AG08396 (cell line): ENCODE results near the gene THAP4.
A peak's percentile ranks its signal among the peaks of the same experiment; 100 is the strongest.

ENCODE experiments used
- DNase-seq: peaks from one replicate; pipeline ENCODE4 v3.0.0; 2012; ENCODE audit warnings: low spot score, mixed read lengths

THAP4 gene

DNA sequence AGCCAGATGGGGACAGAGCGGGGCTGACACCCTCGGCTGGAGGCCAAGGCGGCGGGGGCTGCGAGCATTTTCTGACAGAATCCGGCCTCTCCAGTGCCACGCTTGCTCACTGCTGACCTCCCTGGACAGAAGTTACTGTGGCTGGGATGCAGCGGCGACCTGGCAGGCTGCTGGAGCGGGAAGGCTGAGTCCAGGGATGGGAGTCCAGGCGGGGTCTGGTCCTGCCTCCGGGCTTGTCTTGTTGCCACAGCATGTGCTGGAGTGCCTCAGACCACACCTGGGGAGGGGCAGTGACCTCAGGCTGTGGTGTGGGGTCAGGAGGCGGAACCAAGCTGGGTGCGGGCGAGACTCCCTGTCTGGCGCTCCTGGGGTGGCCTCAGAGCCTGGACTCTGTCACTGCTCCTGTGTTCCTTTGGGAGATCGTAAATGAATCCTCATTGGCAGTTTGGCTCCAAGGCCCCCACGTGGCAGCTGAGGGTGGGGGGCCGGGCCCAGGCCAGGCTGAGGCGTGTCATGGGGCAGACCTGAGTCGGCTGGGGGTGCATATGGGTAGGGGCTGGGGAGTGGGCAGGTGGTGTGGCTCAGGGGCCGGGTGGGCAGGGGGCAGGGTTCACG is 72.9 kb downstream of the THAP4 start:
- no peak for DNase-seq

DNA sequence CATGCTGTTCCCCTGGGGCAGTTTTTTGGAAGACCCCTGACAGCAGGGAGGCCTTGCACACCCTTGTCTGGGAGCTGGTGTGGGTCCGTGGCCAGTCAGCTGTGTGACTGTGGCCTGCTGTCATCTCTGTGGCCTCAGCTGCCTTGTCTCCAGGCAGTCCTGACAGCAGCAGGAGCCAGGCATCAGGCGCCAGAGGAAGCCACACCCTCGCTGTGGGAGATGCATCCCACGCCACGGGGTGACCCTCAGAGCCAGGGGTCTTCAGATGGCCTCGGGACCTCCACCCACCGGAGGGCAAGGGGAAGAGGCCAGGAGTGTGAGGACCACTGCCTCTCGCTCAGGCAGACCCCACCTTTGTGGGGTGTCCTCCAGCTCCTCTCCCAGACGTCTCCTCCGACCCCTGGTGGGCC is 73.4 kb downstream of the THAP4 start:
- no peak for DNase-seq

DNA sequence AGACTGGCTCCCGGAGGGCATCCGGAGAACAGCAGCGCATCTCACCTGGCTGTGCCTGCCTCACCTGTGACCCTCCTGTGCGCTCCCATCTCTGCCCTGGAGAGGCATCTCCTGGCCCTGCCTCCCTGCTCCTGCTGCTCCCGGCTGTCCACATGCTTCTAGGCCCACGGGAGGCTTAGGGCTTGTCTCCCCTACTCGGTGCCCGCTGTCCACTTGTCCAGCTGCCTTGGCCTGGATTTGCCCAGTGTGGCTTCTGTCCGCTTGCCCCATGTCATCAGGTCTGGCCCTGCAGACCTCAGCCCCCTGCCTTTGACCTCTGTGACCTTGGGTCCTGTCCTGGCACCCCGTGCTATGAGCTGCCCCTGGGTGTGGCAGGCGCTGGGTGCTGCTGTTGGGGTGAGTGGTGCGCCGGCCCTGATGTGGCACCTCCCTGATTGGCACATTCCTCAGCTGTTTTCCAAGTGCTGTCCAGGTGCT is 73.9 kb downstream of the THAP4 start:
- DNase-seq = no peak

DNA sequence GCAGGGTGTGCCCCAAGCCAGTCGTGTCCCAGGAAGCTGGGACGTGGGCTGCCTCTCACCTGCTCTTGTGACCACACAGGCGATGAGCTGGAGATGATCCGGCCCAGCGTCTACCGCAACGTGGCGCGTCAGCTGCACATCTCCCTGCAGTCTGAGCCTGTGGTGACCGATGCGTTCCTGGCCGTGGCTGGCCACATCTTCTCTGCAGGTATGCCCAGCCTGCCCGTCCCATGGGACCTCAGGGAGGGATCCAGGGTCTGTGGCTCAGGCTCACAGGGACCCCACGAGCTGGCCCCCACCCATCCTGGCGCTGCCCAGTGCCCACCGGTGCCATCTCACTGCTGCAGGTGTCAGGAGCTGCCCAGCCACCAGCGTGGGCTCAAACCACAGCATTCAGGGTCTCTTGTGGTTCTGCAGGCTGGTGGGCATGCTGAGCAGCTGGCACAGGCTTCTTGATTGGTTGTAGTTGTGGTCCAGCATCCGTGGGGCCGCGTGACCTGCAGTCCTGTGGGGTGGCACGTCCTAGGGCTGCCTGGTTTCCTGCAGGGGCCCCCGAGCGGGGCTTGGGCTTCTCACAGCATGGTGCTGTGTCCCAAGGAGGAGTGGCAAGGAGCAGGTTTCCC is 74.6 kb downstream of the THAP4 start:
- DNase-seq = no peak

DNA sequence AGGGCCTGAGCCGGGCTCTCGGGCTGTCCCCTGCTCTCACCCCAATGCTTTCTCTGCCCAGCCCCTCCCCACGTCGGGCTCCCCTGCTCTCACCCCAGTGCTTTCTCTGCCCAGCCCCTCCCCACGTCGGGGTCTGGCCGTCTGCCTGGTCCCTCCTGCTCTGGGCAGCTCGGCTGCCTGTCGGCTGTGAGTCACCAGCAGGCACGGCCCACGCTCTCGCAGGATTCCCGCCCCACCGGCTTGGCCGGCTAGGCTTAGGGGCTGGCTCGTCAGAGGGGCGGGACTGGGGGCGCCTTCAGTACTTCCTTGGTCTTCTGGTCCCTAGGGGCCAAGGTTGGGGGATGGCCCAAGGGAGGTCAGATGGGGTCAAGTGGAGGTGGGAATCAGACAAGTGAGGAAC is 75.1 kb downstream of the THAP4 start:
- peak; percentile 90 for DNase-seq

DNA sequence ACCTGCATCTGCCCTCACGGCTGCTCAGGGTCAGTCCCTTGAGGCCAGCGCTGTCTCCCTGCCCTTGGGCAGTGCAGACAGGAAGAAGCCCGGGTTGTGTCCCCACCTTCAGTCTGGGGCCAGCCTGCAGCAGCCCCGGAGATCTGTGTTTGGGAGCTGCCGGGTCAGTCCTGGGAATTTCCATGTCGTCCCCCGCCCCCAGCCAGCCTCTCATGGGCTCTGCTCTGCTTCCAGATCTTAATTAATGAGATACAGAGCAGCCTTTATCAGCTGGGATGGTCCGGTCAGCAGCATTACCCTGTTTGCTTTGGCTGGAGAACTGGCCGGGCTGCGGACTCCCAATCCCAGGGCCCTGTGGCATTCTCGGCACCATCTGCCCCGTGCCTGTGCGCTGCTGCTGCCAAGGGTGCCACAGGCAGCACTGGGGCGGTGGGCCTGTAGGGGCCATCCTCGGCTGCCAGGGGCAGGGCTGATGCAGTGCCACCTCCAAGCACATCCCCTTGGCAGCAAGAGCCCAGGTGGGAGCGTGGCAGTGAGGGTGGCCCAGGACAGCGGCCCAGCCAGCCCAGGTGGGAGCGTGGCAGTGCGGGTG is 76.0 kb downstream of the THAP4 start:
- DNase-seq = peak; percentile 55

DNA sequence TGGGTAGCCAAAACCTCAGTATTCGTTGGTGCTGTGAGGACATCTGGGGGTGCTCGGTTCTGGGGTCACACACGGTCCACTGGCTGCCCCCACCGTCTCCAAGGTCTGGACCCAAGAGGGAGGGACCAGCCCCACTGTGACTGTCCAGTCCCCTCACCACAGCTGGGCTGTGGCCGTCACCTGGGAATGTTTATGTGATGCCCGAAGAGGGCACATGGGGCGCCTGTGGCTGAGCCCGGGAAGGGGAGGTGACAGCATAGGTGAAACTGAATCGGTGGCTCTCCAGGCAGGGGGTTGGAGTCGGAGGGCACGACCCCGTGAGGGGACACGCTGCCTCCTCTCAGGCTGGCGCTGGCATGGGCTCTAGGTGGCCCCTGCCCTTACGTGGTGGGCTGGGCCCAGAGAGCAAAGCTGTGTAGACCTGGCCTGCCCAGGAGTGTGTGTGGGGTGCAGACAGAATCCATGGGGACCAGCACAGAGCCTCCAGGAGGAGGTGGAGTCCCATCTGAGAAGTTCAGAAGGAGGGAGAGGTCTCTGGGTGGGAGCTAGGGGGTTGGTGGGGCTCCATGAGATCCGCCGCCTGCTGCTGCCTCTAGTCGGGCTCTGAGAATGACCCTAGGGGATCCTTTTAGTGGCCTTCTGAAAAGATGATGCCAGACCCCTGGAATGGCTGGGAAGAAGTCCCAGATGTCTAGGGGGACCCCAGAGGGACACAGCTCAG is 76.6 kb downstream of the THAP4 start:
- no peak for DNase-seq

DNA sequence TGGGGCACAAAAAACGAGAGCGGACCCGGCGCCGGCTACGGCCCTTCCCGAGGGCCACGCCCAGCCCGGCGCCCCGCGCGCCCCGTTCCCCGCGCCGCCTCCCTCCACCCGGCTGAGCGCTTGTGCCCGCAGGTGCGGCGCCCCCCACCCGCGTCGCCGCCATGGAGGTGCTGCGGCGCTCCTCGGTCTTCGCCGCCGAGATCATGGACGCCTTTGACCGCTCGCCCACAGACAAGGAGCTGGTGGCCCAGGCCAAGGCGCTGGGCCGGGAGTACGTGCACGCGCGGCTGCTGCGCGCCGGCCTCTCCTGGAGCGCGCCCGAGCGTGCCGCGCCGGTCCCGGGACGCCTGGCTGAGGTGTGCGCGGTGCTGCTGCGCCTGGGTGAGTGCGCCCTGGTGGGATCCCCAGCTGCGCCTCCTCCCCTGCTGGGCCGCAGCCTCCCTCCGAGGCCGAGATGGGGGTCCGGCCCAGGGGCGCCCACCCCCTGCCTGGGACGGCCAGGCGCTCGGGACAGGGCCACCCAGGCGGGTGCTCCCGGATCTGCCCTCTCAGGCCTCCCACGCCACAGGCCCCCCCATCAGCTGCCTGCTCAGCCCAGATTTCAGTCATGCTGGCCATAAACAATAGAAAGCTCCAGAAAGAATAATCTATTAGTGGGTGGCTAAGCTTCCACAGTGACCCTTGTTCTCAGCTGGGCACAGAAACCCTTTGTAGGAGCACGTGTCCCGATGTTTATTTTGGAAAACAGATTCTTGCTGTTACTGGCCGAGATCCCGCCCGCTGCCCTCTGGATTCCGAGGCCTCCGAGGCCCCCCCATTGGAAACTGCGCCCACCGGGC is 77.4 kb downstream of the THAP4 start:
- DNase-seq = peak; percentile 76

DNA sequence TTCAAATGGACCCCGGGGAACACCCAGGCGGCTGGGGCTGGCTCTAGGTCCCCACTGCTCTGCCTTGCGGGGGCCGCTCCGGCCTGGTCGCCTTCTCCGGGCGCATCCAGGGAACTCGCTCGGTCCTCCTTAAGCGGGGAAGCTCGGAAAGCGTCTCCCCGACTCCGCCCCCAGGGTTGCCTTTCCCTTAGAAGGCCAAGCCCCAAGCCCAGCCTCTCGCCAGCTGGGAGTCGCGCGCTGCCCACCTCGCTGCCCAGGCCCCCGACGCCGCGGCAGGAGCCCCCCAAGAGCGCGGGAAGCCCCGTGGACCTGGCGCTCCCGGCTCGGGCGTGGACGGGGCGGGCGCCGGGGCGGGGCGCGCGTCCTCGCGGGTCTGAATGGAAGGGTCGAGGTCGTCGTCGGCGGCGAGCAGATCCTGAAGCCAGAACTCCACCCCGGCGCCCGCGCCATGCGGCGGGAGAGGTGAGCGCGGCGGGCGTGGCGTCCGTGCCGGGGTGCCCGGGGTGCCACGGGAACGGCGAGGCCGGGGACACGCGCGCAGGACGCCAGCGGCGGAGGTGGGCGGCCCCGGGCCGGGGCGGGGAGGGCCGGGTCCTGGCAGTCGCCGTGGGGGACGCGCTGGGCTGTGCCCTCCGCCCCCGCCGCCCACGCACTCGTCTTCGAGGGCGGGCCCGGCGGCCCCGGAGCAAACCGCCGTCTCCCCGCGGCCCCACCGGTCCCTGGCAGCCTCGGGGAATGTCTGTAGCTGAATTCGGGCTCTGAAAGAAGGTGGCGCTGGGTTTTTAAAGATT is 78.2 kb downstream of the THAP4 start, which contains the start of gene BOK:
Gene BOK (plus strand): TSS at position 214 of the 791 bp plus-strand sequence. CDS start 739 bp downstream, outside the sequence.
- peak; percentile 88 for DNase-seq

DNA sequence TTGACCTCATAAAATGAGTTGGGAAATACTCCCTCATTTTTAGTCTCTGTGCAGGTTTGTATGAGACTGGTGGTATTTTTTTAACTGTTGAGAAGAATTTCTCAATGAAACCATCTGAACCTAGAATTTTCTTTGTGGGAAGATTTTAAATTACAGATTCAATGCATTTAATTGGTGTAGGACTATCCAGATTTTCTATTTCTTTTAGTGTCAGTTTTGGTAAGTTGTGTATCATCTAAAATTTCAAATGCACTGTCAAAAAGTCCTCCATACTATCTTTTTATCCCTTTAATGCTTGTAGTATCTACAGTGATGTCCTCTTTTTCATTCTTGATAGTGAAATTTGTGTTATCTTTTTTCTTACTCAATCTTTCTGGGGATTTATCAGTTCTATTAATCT is 80.2 kb downstream of the THAP4 start:
- DNase-seq = no peak

DNA sequence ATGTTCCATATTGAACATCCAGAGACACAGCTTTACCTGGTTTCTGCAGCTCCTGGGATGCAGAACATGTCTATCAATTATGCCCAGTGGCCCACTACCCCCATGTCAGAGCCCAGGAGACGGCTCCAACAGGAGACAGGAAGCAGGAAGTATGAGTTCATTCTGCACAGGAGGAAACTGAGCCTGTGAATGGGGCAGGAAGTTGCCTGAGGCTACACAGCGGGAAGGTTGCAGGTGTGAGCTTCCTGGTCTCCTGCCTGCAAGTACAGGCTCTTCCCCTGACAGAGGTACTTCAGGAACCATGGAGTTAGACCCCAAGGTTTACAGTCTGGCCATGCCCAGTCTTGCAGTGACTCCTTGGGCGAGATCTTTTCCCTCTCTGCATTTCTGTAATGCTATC is 81.2 kb downstream of the THAP4 start:
- DNase-seq = no peak

DNA sequence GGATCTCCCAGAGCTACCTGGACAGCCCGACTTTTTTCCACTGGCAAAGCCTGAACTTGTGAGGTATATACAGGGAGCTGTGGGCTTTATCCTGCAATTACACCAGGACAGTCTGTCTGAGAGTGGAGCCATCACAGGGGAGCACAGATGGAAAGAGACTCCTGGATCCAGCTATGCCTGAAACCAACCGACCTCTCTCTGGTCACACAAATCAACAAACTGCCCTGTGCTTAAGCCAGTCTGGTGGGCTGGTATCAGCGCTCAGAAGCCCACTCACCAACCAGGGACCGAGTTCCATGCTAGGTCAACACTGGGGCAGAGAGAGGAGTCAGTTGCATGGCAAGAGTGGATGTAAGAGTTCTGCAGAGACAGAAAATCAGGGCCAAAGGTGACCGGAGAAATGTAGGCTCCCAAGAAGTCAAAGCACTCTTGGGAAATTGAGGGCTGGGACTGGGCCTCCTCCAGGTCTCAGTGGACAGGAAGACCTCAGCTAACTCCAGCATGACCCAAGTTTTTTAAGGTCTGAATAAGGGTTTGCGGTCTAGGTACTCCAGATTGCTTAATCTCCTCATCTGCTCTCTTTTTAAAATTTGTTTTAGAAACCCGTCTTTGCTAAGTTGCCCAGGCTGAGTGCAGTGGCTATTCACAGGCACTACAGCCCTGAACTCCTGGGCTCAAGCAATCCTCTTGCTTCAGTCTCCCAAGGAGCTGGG is 82.2 kb downstream of the THAP4 start:
- DNase-seq = no peak

DNA sequence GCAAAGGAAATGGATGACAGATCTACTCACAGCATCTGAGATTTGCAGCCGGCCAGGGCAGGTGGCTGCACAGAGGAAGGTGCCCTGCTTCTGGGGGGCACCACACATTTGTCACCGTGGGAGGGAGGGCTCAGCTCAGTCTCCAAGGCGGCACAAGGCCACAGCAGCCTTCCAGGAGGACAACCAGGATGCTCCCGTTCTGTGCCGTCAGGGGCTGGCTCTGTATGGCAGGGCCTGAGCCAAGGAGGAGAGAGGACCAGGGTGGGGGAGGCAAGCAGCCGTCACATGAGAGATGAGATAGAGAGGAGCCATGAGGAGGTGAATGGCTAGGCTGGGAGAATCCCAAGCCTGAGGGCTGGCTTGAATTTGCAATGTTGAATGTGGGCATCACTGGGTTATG is 83.0 kb downstream of the THAP4 start:
- no peak for DNase-seq

DNA sequence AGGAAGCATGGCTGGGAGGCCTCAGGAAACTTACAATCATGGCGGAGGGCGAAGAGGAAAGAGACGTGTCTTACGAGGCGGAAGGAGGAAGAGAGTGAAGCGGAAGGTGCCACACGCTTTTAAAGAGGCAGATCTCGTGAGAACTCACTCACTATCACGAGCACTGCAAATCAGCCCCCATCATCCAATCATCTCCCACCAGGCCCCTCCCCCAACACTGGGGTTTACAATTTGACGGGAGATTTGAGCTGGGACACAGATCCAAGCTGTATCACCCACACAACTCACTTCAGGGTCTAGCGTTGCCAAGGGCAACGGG is 83.5 kb downstream of the THAP4 start:
- DNase-seq = no peak

DNA sequence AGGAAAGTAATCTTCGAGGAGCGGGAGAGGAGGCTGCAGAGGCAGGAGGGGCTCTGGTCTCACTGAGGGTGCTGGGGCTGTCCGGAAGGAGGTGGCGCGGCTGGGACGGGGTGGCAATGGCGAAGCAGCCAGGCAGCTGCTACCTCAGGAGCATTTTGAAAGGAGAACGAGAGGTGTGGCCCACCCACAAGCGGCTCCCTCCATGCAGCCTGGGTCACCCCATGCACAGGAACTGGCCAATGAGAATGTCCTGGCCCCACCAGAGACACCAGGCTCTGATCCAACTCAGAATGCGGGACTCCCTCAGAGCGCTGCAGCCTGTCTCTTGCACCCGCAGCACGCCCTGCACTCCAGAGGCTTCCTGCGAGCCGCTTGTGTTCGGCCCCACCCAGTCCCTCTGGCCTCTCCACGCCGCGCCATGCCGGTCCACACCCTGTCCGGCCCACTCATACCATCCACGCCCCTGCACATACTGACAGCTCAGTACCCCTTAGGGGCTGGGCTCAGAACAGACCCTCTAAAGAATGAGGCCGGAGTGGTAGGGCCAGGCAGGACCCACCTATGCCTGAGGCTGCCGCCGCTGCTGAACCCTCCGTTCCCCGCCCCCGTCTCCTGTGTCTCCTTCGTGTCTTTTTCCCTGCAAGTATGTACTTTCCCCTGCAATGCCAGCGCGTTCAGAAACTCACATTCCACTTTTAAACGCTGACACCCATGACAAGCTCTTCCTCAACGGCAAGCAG is 84.8 kb downstream of the THAP4 start:
- DNase-seq = no peak

DNA sequence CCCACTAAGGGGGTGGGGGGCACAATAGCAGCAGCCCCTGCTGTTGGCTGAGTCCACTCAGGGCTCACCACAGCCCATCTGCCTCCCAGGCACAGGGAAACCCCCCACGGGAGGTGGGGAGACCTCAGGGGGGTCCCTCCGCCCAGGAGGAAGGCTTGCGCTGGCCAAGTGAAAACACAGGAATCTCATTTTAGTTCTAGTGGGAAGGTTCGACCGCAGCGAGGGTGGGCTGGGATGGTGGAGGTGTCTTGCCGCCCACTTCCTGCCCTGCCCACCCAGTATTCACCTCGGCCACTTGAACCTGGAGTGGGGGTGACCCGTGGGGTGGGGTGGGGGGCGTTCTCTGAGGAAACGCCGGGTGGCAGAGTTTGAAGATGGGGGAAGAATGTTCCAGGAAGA is 85.4 kb downstream of the THAP4 start:
- no peak for DNase-seq

DNA sequence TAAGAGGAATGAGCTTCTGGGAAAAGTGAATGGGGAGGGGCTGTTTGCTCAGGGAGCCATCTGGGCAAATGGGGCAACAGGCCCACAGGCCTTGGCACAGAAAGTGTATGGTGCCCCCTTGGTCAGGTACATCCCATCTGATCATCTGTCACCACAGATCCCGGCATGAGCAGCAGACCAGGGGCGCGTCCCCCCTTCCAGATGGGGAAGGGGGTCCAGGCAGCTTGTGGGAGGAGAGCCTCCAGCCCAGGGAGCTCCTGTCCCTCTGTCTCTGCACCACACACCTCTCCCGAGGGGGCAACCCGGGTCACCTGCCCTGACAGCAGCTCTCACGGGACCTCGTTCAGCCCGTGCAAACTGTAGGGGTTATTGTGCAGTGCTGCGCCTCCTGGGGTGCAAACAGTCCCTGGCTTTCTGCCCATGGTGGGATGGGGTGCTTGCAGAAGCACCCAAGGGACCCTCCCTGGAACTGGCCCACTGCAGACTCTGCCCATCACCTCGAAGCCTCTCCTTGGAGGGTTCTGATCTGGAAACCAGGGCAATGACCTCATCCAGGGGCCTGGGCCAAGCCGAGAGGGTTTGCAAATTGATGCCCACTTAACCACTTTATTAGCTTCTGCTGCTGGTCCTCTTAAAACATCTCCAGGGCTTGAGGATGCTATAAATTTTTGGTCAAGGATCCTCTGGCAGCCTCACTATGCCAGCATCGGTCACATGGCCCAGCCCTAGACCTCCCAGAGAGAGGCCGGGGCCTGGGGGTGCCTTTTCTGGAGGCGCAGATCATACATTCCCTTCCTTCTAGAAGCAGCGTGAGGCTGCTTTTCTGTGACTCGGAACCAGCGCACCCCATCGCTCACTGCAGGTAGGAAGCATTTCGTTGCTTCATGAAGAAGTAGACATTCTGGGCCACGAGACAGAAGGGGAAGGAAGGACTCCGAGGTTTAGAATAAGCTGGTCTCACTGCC is 86.1 kb downstream of the THAP4 start:
- DNase-seq = no peak

DNA sequence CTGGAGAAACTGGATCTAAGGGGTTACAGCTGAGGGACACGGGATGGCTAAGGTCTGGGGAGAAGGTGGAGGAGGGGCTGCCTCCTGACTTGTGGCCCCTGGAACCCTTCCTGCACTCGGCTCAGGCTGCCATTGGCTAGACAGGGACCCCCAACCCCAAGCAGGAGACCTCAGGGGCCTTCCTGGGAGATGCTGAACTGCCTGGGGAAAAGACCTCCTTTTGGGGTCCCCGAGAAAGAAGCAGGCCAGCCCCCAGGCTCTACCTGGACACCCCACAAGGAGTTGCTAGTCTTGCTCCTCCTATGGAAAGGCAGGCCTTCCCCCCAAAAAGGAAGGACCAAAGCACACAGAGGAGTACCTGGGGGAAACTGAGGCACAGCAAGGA is 88.5 kb downstream of the THAP4 start:
- DNase-seq = no peak
